ENCODE measurements around the gene PADI1. TPM values are rescaled to one million over a fixed set of nuclear protein-coding genes. Genes with fewer than 3 reads are reported as not detected.

Gene PADI1
- total RNA-seq, 1 experiment from 2014 or later, result not detected

Small RNAs within 50 kb of the gene (small RNA-seq; reads per million reads assigned to genes)
- gene MIR3972, result not detected

Other genes starting within 250 kb of the PADI1 start
- not detected in 2 replicates for gene MFAP2, start 224.5 kb upstream of the PADI1 start, total RNA-seq (2014; rRNA removed; shearing (Covaris generic); ENCODE audit: low replicate concordance)
- 13.6 and 24.1 TPM in 2 replicates for gene ATP13A2, start 193.2 kb upstream of the PADI1 start, total RNA-seq (2014; rRNA removed; shearing (Covaris generic); ENCODE audit: low replicate concordance)
- gene SDHB, start 151.1 kb upstream of the PADI1 start, total RNA-seq (2014; rRNA removed; shearing (Covaris generic); ENCODE audit: low replicate concordance), result 157 and 172 TPM in 2 replicates
- not detected in 2 replicates for gene PADI2, start 85.7 kb upstream of the PADI1 start, total RNA-seq (2014; rRNA removed; shearing (Covaris generic); ENCODE audit: low replicate concordance)
- not detected in 2 replicates for gene PADI3, start 44.0 kb downstream of the PADI1 start, total RNA-seq (2014; rRNA removed; shearing (Covaris generic); ENCODE audit: low replicate concordance)
- not detected in 2 replicates for gene PADI4, start 103.1 kb downstream of the PADI1 start, total RNA-seq (2014; rRNA removed; shearing (Covaris generic); ENCODE audit: low replicate concordance)
- gene PADI6, start 167.1 kb downstream of the PADI1 start, total RNA-seq (2014; rRNA removed; shearing (Covaris generic); ENCODE audit: low replicate concordance), result not detected in 2 replicates
- 84.2 and 94.5 TPM in 2 replicates for gene RCC2, start 234.5 kb downstream of the PADI1 start, total RNA-seq (2014; rRNA removed; shearing (Covaris generic); ENCODE audit: low replicate concordance)